GM08714 (cell line): ENCODE results near the gene CEL.

Experiments
- H3K4me3 ChIP-seq: fragments of 200-500 bp; sonication (Bioruptor generic); 2 replicates; pipeline ENCODE4 v1.5.1; 2014; ENCODE audit warnings: mild to moderate bottlenecking, low read length, inconsistent platforms
- ZNF274 ChIP-seq: IDR thresholded peaks from 2 replicates; pipeline ENCODE4 v1.6.1; 2012; ENCODE audit warnings: mild to moderate bottlenecking, low read depth, low read length

Gene CEL

DNA sequence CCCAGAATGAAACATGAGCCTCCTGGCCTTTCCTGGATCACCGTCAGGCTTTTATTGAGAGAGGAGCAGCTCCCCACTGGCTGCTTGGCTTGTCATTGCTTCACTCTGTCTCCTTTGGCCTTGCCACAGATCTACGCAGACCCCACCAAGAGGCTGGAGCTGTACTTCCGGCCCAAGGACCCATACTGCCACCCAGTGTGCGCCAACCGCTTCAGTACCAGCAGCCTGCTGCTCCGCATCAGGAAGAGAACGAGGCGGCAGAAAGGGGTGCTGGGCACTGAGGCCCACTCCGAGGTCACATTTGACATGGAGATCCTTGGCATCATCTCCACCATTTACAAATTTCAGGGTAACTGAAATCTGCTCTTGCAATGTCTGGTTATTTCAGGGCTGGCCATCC lies 19.8 kb upstream of the CEL start:
- no peak overlapping the region for H3K4me3 ChIP-seq
- TF ChIP-seq ZNF274: no peak

DNA sequence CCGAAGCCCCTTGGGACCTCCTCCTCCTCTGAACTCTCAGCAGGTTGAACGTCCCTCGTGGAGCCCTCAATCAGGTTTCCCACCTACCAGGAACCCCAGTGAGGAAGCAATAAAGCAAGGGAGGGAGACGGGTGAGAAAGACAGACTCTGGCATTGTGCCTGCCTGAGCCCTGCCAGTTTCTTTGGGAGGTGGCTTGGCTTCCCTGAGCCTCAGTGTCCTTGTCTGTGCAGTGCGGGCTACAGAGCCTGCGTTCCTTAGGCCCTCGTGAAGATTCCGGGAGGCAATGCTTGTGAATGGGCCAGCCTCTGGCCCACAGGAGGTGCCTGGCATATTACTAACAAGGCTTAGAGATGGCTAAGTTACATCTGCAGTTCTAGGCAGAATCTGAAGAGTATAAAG lies 19.1 kb upstream of the CEL start:
- no peak for TF ChIP-seq ZNF274

GRCh38 chr9:133043449-133044035 lies 18.2 kb upstream of the CEL start:
- no peak overlapping the region for H3K4me3 ChIP-seq
- no peak for TF ChIP-seq ZNF274

More for the DNA sequence above, 19.1 kb upstream of the CEL start:
- H3K4me3 ChIP-seq: no peak overlapping the region

DNA sequence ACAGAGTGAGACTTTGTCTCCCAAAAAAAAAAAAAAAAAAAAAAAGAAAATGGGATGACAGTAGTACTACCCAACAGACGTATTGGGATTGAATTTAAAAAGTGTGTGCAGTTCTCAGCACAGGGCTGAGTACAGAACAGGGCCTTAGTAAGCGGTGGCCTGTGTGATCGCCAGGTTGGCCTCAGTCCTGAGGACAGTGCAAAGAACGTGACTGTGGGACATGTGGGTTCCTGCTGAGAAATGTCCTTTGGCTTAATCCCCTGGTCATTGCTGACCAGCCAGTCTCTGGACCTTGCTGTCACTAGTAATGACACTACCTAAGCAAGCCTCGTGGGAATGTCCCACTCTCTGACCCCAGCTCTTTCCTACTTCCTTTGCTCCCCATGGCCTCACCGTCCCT lies 17.7 kb upstream of the CEL start:
- TF ChIP-seq ZNF274: no peak
- H3K4me3 ChIP-seq: no peak overlapping the region

DNA sequence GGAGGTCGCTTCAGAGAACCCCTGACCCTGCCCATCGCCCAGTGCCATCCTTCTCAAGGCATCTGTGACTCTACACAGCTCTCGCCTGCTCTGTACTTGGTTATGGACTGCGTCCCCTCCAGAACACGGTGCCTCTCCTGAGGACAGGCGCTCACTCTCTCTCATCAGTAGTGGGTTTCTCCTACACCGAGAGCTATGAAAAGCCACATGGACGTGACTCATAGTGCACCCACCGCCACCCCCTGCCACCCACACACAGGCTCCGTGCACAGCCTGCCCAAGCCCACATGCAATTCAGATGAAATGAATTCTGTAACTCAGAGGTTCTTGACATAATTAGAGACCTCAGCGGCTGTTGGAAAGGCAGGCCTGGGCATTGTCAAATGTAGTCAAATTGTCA lies 17.1 kb upstream of the CEL start:
- no peak overlapping the region for H3K4me3 ChIP-seq
- TF ChIP-seq ZNF274: no peak

DNA sequence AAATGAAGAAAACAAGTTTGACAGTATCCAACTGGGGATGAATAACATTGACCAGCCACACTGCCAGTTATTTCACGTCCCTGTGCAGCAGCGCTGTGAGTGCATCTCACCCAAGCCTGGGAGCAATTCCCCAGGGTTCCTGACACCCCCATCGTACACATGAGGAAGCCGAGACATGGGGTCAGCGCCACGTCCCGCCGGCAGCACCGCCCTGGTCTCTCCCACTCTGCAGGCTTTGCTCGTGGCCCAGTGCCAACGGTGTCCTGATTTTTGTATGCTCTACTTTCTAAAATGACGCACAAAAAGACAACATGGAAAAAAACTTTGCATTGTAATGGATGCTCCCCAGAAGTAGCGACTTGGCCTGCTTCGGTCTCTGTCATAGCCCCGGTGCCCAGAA lies 16.6 kb upstream of the CEL start:
- no peak overlapping the region for H3K4me3 ChIP-seq
- TF ChIP-seq ZNF274: no peak

DNA sequence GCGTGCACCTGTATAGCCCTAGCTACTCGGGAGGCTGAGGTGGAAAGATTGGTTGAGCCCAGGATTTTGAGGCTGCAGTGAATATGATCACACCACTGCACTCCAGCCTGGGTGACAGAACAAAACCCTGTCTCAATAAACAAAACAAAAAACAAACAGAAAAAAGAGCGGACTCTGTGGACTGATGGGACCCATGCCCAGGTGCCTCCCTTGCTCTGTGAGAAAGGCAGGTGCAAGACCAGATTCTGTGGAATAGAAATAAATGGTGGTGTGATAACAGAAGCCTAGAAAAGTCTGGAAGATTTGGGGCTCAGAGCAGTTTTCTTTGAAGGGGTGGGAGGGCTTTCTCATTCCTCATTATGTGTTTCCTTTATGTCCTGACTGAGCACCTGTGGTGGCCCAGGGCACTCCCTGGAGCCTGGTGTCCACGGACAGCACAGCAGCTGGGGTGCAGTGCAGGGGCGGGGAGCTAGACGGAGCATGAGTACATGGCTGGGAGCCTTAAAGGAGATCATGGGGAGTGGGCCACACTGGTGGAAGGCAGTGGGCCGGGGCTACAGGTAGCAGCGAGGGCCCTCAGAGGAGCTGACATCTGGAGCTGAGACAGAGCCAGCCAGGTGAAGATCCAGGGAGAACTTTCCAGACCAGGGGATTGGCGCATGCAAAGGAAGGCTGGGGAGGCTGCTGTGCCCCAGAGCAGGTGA lies 15.4 kb upstream of the CEL start:
- H3K4me3 ChIP-seq: no peak overlapping the region
- no peak for TF ChIP-seq ZNF274

- no peak for TF ChIP-seq ZNF274
- H3K4me3 ChIP-seq: no peak overlapping the region
These were observed 14.9 kb upstream of the CEL start for GRCh38 chr9:133046900-133047295.

DNA sequence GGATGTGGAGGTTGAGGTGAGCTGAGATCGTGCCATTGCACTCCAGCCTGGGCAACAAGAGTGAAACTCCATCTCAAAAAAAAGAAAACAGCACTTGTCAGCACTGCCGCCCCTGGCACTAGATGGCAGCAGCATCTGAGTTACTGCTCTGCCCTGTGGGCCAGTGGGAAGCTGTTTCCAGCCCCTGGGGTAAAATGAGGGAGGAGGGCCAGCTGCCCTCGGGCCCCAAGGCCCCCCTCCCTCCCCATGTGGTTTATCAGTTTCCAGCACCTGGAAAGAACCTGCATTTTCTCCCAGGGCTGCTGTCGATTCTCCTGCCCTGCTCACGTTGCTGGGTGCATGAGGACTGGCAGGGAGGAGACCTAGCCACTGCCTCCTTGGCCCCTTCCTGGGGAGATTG lies 13.2 kb upstream of the CEL start:
- no peak for TF ChIP-seq ZNF274
- H3K4me3 ChIP-seq: no peak overlapping the region

DNA sequence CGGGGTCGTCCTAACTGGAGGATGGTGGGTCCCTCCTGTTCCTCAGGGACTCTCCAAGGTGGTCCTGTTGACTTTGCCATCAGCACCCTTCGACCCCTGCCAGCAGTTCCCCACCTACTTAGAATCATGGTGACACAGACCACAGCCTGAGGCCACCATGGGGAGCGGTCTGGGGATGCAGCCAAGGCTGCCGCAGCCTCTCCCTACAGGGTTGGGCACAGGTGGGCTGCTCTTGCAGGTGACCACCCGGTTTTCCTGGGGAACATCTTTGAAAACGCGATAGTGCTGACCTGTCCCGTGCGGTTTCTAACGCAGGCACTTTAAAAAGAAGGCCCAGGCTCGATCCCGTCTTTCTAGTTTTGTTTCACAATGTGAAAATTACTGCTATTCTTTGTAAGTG lies 12.7 kb upstream of the CEL start:
- H3K4me3 ChIP-seq: no peak overlapping the region
- no peak for TF ChIP-seq ZNF274

GRCh38 chr9:133050142-133050541 lies 11.6 kb upstream of the CEL start:
- H3K4me3 ChIP-seq: no peak overlapping the region
- no peak for TF ChIP-seq ZNF274

- H3K4me3 ChIP-seq: no peak overlapping the region
- no peak for TF ChIP-seq ZNF274
These were observed 11.0 kb upstream of the CEL start for GRCh38 chr9:133050781-133051180.

DNA sequence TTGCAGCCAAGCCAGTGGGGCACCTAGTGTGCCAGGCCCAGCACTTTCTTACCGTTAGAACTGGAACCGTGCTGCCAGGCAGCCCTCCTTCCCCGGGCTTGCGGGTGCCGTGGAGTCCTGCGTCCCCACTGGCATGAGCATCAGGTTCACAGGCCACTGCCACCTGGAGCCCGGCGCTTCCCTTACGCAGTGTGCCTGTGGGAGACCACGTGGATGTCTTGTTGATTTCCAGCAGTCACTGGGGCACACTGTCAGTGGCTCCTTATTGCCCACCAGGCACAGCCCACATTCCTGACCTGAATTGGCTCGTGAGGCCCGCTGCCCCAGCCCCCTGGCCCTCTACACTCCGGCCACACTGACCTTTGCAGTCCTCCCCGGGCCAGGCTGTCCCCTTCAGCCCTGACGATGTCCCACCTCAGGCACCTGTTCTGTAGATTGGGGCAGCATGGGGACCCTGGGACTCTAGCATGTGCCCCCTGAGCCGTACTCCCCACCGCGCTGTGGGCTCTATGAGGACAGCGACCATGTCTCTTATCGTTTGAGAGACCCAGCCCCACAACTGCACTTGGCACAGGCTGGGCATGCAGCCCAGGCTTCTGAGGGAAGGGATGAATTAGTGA lies 10.4 kb upstream of the CEL start:
- TF ChIP-seq ZNF274: no peak

GRCh38 chr9:133051966-133052539 lies 9.7 kb upstream of the CEL start:
- H3K4me3 ChIP-seq: no peak overlapping the region
- no peak for TF ChIP-seq ZNF274

More for the DNA sequence above, 10.4 kb upstream of the CEL start:
- no peak overlapping the region for H3K4me3 ChIP-seq
